HL-60 (cell line): ENCODE measurements around the gene XRN2.

Experiments used
- POLR2AphosphoS5 ChIP-seq: IDR thresholded peaks from 2 replicates; pipeline ENCODE4 v1.6.1; 2012; ENCODE audit warnings: low read depth
- SPI1 ChIP-seq: IDR thresholded peaks from 2 replicates; pipeline ENCODE4 v1.6.1; 2012; ENCODE audit warnings: low read depth, mild to moderate bottlenecking, borderline replicate concordance
- TF ChIP-seq, protein P1 (sequence below): IDR thresholded peaks from 2 replicates; pipeline ENCODE4 v1.6.1; 2012; ENCODE audit warnings: low read depth; ENCODE audit not compliant: insufficient replicate concordance
- TF ChIP-seq, protein P2 (sequence below): IDR thresholded peaks from one replicate; pipeline ENCODE4 v1.5.1; 2011; ENCODE audit warnings: low read length, control low read depth, inconsistent platforms; ENCODE audit not compliant: insufficient read depth

DNA sequence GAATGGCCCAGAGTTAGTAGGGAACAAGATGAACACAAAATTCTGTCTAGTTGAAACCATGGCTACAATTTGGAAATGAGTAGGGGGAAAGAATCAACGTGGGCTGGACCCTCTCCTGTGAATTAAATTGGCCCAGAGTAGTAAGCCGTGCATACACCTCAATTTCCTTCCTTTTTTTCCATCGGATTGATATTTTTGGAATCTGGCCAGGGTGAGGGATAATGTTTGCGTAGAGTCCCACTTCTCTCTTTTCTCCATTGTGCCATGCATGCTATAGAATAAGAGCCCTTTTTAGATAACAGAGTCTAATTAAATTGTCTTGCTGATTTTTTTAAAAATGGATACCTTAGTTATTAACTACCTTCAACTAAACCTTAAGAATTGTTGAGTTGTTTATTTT, 35.2 kb downstream of the XRN2 start:
- no peak for TF ChIP-seq POLR2AphosphoS5
- TF ChIP-seq, protein P1, sequence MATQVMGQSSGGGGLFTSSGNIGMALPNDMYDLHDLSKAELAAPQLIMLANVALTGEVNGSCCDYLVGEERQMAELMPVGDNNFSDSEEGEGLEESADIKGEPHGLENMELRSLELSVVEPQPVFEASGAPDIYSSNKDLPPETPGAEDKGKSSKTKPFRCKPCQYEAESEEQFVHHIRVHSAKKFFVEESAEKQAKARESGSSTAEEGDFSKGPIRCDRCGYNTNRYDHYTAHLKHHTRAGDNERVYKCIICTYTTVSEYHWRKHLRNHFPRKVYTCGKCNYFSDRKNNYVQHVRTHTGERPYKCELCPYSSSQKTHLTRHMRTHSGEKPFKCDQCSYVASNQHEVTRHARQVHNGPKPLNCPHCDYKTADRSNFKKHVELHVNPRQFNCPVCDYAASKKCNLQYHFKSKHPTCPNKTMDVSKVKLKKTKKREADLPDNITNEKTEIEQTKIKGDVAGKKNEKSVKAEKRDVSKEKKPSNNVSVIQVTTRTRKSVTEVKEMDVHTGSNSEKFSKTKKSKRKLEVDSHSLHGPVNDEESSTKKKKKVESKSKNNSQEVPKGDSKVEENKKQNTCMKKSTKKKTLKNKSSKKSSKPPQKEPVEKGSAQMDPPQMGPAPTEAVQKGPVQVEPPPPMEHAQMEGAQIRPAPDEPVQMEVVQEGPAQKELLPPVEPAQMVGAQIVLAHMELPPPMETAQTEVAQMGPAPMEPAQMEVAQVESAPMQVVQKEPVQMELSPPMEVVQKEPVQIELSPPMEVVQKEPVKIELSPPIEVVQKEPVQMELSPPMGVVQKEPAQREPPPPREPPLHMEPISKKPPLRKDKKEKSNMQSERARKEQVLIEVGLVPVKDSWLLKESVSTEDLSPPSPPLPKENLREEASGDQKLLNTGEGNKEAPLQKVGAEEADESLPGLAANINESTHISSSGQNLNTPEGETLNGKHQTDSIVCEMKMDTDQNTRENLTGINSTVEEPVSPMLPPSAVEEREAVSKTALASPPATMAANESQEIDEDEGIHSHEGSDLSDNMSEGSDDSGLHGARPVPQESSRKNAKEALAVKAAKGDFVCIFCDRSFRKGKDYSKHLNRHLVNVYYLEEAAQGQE: no peak
- TF ChIP-seq, protein P2, sequence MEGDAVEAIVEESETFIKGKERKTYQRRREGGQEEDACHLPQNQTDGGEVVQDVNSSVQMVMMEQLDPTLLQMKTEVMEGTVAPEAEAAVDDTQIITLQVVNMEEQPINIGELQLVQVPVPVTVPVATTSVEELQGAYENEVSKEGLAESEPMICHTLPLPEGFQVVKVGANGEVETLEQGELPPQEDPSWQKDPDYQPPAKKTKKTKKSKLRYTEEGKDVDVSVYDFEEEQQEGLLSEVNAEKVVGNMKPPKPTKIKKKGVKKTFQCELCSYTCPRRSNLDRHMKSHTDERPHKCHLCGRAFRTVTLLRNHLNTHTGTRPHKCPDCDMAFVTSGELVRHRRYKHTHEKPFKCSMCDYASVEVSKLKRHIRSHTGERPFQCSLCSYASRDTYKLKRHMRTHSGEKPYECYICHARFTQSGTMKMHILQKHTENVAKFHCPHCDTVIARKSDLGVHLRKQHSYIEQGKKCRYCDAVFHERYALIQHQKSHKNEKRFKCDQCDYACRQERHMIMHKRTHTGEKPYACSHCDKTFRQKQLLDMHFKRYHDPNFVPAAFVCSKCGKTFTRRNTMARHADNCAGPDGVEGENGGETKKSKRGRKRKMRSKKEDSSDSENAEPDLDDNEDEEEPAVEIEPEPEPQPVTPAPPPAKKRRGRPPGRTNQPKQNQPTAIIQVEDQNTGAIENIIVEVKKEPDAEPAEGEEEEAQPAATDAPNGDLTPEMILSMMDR: no peak
- no peak for TF ChIP-seq SPI1
